ENCODE data around the gene GMPPB.
"Not testable (repeated sequence)": the region's sequence is repeated elsewhere in the genome, so short reads cannot be mapped to it uniquely, and the experiment has no call there.

Gene GMPPB

DNA sequence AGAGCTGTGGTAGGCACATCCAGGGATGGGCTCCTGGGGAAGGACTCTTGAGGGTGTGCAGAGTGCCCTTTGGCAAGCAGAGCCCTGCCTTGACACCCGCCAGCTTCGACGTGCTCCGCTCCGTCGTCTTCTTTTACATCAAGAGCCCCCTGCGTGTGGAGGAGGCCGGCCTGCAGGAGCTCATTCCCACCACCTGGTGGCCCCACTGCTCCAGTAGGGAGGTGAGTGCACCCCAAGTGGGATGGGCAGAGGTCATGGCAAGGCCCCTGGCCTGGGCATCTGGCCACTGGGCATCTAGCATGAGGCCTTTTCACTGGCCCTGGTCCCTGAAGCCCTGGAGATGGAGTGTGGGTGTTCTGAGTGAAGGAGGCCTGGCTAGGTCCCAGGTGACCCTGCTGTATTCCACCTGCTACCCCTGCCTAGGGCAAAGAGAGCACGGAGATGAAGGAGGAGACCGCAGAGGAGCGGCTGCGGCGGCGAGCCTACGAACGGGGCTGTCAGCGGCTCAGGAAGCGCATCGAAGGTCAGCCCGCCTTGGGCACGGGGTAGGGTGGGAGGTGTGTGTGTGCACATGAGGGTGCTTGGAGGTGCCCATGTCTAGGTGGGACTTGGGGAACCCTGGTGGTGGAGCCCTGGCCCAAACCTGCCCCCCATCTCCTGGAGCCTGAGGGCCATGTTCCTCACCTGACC is 22.2 kb downstream of the GMPPB start:
- no peak for DNase-seq (ENCODE audit: low read depth)
- no peak overlapping the region for H3K4me3 ChIP-seq (replicated peaks; ENCODE audit: low read depth, low read length)
- TF ChIP-seq CTCF (IDR thresholded peaks at IDR 0.05; ENCODE audit: low read length, missing control alignments): peak; percentile 56

DNA sequence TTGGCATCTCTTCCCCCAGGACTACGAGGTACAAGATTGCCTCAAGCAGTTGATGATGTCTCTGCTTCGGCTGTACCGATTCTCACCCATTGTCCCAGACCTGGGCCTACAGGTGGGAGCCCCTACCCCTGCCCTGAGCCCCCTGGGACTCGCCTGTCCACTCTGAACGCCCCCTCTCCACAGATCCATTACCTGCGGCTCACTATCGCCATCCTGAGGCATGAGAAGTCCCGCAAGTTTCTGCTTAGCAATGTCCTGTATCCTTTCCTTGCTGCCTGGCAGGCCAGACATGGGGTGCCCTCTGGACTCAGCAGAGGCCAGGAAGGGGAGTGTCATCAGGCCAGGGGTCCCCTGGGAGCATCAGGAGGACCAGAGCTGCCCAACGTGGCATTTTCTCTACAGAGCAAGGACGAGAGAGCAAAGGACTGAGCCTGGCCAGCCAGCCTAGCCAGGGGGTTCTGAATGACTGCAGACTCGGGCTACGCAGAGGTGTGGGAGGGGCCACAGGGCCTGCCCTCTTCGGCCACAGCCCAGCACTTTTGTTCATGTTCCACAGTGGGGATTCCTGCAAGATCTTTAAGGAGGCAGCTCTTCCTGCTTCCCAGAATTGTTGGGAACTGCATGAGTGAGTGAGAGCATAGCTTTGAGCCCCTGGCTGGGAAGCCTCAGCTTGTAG is 23.2 kb downstream of the GMPPB start:
- TF ChIP-seq CTCF (IDR thresholded peaks at IDR 0.05; ENCODE audit: low read length, missing control alignments): no peak
- no peak overlapping the region for H3K4me3 ChIP-seq (replicated peaks; ENCODE audit: low read depth, low read length)
- no peak for DNase-seq (ENCODE audit: low read depth)

- no peak for DNase-seq (ENCODE audit: low read depth)
- H3K4me3 ChIP-seq (replicated peaks; ENCODE audit: low read depth, low read length): no peak overlapping the region
- TF ChIP-seq CTCF (IDR thresholded peaks at IDR 0.05; ENCODE audit: low read length, missing control alignments): no peak
Observed at GRCh38 chr3:49700014-49700413, 23.7 kb downstream of the GMPPB start.

- no peak for TF ChIP-seq CTCF (IDR thresholded peaks at IDR 0.05; ENCODE audit: low read length, missing control alignments)
- no peak for DNase-seq (ENCODE audit: low read depth)
- no peak overlapping the region for H3K4me3 ChIP-seq (replicated peaks; ENCODE audit: low read depth, low read length)
Observed at GRCh38 chr3:49699281-49699979, 24.3 kb downstream of the GMPPB start.

DNA sequence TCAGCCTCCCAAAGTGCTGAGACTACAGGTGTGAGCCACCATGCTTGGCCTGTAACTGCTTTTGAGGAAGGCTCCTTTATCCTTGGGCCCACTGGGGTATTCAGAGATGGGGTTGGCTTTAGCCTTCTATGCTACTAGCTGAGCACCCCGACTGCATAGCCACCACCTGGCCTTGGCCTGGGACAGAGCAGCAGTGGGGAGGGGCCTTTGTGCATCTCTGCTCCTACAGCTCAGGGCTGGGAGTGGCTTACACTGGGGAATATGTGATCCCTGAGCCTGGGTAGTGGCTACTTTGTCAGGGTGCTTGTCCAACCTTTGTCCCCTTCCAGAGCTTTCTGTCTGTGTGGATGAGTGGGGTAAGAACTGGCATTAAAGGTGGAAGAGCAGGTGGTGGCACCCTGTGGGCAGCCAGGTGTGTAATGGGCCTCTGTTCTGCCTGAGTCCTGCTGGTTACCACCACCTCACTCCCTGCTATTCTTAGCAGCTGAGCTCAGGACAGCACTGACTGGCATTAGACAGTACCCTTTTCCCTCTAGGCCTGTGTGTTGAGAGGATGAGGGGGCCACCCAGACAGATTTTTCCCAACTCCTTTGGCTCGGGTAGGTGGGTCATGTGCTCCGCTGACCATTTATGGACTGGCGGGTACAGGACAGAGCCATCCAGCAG is 28.3 kb downstream of the GMPPB start:
- not testable (repeated sequence) for DNase-seq (ENCODE audit: low read depth); H3K4me3 ChIP-seq (replicated peaks; ENCODE audit: low read depth, low read length)

DNA sequence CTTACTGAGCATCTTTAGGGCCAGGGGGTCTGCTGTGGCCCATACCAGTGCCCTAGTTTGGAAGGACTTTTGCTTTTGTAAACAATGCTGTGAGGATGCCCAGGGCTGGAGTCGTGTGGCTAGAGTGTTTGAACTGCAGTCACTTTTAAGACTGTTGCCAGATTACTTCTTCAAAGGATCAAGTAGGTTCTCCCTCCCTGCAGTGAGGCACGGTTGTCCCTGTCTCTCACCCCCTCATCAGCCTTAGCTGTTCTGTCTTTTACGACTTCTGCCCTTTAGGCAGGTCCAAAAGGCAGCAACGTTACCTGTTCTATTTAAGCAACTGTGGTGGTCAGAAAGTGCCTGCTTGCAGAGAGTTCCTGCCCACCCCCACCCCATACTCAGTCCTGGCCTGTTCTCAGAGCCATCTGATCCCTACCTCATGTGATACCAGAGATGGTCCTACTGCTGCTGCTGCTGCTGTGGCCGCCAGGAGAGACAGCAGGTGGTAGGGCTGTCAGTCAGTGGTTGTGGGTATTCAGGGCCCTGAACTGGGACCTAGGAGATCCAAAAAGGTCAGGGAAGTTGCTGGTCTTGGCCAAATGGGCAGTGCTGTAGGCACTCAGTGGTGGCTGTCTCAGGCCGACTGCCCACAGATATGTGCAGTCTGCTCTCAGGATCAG is 29.2 kb downstream of the GMPPB start:
- not testable (repeated sequence) for H3K4me3 ChIP-seq (replicated peaks; ENCODE audit: low read depth, low read length); DNase-seq (ENCODE audit: low read depth)

GRCh38 chr3:49691481-49691880 is 32.3 kb downstream of the GMPPB start:
- H3K4me3 ChIP-seq (replicated peaks; ENCODE audit: low read depth, low read length); DNase-seq (ENCODE audit: low read depth): not testable (repeated sequence)

- H3K4me3 ChIP-seq (replicated peaks; ENCODE audit: low read depth, low read length); DNase-seq (ENCODE audit: low read depth): not testable (repeated sequence)
Observed at GRCh38 chr3:49690856-49691255, 32.9 kb downstream of the GMPPB start.

DNA sequence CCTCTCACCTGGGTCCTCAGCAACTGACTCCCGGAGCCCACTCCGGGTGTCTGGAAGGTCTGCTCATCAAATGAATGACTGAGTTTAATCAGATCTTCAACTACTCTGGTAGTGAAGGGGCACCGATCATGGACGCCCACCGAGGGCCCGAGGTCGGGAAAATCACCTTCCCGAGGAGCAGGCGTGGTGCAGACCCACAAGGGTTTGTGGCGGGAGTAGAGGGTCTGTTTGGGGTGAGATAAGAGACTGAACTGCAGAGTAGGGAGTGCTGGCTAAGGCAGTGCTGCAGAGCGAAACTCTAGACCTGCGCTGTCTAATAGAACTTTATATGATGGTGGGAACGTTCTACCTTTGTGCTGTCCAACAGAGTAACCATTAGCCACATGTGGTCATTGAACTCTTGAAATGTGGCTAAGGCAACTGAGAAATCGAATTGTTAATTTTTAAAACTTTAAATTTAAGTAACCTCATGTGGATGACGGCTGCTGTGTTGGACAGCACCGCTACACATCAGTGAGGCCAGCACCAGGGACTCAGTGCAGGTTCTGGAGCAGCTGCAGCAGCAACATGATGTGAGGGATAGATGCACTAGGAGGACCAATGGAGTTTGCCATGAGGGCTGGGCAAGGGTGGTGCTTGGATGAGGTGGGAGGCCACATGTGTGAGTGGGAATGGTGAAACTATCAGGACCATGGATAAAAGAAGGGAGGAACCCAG is 33.7 kb downstream of the GMPPB start:
- not testable (repeated sequence) for DNase-seq (ENCODE audit: low read depth)
- peak overlapping the region; percentile 93 for H3K4me3 ChIP-seq (replicated peaks; ENCODE audit: low read depth, low read length)
